Measurements from ENCODE around the gene HOXB6.

GRCh38 chr17:48575066-48575582, 29.7 kb downstream of the HOXB6 start:
- TF ChIP-seq, protein P1, sequence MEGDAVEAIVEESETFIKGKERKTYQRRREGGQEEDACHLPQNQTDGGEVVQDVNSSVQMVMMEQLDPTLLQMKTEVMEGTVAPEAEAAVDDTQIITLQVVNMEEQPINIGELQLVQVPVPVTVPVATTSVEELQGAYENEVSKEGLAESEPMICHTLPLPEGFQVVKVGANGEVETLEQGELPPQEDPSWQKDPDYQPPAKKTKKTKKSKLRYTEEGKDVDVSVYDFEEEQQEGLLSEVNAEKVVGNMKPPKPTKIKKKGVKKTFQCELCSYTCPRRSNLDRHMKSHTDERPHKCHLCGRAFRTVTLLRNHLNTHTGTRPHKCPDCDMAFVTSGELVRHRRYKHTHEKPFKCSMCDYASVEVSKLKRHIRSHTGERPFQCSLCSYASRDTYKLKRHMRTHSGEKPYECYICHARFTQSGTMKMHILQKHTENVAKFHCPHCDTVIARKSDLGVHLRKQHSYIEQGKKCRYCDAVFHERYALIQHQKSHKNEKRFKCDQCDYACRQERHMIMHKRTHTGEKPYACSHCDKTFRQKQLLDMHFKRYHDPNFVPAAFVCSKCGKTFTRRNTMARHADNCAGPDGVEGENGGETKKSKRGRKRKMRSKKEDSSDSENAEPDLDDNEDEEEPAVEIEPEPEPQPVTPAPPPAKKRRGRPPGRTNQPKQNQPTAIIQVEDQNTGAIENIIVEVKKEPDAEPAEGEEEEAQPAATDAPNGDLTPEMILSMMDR (conservative IDR thresholded peaks at IDR 0.05; ENCODE audit: low read length), result no peak
- TF ChIP-seq EZH2phosphoT487 (IDR thresholded peaks at IDR 0.05; ENCODE audit: borderline replicate concordance), result no peak

Data from Loucy (cell line).